Hindlimb muscle (tissue), 1 donor: ENCODE results near the gene SYT2. TPM values are rescaled to one million over a fixed set of nuclear protein-coding genes. Genes with fewer than 3 reads are reported as not detected.

ENCODE experiments used
- DNase-seq: peaks from one replicate; pipeline ENCODE4 v3.0.0-alpha.2; 2013
- polyA plus RNA-seq: library from polyadenylated mRNA; unstranded; fragments of 120-200 nt; gene quantifications from one replicate; pipeline ENCODE4 v1.2.1, GENCODE V29; 2013; ENCODE audit not compliant: insufficient read length

SYT2 gene
- polyA plus RNA-seq, 1 donor, result 0.39 TPM

GRCh38 chr1:202703191-202703590, 7.1 kb downstream of the SYT2 start:
- no peak for DNase-seq

GRCh38 chr1:202702088-202702487, 8.2 kb downstream of the SYT2 start:
- no peak for DNase-seq

- DNase-seq, result no peak
Observed at GRCh38 chr1:202701200-202701599, 9.1 kb downstream of the SYT2 start.

GRCh38 chr1:202700061-202700460, 10.2 kb downstream of the SYT2 start:
- no peak for DNase-seq

- DNase-seq, result no peak
Observed at GRCh38 chr1:202698276-202698675, 12.0 kb downstream of the SYT2 start.

- no peak for DNase-seq
Observed at GRCh38 chr1:202697038-202697437, 13.2 kb downstream of the SYT2 start.

- no peak for DNase-seq
Observed at GRCh38 chr1:202694314-202694713, 15.9 kb downstream of the SYT2 start.

- DNase-seq, result peak; percentile 78
Observed at GRCh38 chr1:202692959-202693555, 17.2 kb downstream of the SYT2 start.

GRCh38 chr1:202691816-202692215, 18.4 kb downstream of the SYT2 start:
- DNase-seq, result no peak

GRCh38 chr1:202689493-202690342, 20.5 kb downstream of the SYT2 start:
- no peak for DNase-seq

- no peak for DNase-seq
Observed at GRCh38 chr1:202689082-202689481, 21.2 kb downstream of the SYT2 start.

- DNase-seq, result no peak
Observed at GRCh38 chr1:202688401-202688800, 21.9 kb downstream of the SYT2 start.

- DNase-seq, result no peak
Observed at GRCh38 chr1:202687798-202688197, 22.5 kb downstream of the SYT2 start.

GRCh38 chr1:202687370-202687769, 22.9 kb downstream of the SYT2 start:
- no peak for DNase-seq

GRCh38 chr1:202685641-202686040, 24.6 kb downstream of the SYT2 start:
- no peak for DNase-seq

GRCh38 chr1:202684716-202685115, 25.5 kb downstream of the SYT2 start:
- no peak for DNase-seq

- DNase-seq, result no peak
Observed at GRCh38 chr1:202683029-202683428, 27.2 kb downstream of the SYT2 start.

GRCh38 chr1:202682477-202682876, 27.8 kb downstream of the SYT2 start:
- DNase-seq, result no peak

- DNase-seq, result no peak
Observed at GRCh38 chr1:202681736-202682420, 28.4 kb downstream of the SYT2 start.

- DNase-seq, result no peak
Observed at GRCh38 chr1:202680586-202681352, 29.5 kb downstream of the SYT2 start.

- no peak for DNase-seq
Observed at GRCh38 chr1:202679406-202680177, 30.7 kb downstream of the SYT2 start.

GRCh38 chr1:202677433-202677832, 32.8 kb downstream of the SYT2 start:
- no peak for DNase-seq
